NAMALWA (cell line): ENCODE data around the gene PAPSS1.
"Not testable (repeated sequence)": the region's sequence is repeated elsewhere in the genome, so short reads cannot be mapped to it uniquely, and the experiment has no call there.

Experiments used
- DNase-seq: peaks from one replicate; pipeline ENCODE4 v3.0.0-alpha.2; 2015; ENCODE audit warnings: low spot score

The PAPSS1 gene

GRCh38 chr4:107726131-107726925 is 6.3 kb upstream of the PAPSS1 start:
- DNase-seq = not testable (repeated sequence)

DNA sequence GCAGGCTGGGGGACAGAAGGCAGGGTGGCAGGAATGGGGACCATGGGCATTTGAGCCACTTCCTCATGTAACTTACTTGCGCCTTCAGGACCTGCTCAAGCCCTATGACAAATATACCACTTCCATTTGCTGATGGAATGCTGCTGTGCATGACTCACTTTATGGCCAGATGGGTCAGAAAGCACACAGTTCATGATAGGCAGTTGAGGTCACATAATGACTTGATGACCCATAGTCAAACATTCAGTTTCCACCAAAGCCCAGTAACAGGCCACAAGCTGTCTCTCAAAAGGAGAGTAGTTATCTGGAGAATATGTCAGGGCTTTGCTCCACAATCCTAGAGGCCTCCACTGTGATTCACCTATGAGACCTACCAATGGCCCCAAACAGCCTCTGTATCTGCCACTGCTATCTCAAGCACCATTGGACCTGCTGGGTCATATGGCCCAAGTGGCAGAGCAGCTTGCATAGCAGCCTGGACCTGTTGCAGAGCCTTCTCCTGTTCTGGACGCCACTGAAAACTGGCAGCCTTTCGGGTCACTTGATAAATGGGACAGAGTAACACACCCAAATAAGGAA is 5.3 kb upstream of the PAPSS1 start:
- no peak for DNase-seq

DNA sequence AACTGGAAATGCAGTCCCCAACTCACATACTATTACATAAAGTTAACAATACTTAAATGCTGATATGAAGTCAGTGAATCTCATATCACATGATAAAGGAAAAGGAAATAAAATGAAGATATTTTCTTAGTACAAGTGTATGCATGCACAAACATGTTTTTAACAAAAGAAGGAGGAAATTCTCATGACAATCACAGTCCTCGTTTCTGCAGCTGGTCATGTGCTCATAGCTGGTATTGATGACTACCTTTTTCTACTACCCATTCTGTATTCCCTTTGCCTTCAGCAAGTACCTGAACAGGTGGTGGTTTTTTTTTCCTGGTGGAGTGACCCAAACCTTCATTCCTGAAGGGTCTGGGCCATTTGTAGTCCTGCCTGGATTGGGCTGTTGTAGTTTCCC is 3.3 kb upstream of the PAPSS1 start:
- DNase-seq = not testable (repeated sequence)

- peak; percentile 81 for DNase-seq
These were observed 1.5 kb upstream of the PAPSS1 start for GRCh38 chr4:107721436-107722100.

- peak; percentile 39 for DNase-seq
These were observed 670 bp downstream of the PAPSS1 start for GRCh38 chr4:107719207-107719921.

DNA sequence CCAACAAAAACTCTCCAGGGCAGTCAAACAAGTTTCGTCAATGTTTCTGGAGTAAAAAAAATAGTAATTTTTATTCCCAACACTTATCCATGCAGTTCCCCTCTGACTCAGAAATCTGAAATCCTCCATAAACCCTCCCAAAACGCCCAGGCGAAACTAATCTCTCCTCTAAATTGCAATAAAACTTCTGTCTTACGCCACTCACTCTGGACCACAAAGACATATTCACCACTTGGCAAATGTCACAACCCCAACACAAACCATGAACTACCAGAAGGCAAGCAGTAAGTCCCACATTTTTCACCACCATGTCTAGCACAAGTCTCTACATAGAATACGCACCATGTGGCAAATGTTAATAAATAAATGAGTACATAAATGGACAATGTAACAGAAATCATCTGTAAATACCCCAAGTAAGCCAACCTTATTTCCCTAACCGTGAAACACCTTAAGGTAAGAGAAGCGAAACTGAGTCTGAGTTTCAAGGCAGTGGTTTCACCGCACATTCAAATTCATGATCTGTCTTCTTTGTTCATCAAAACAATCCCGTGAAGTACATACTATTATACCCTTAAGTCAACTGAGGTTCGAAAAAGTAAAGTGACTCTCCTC is 1.6 kb downstream of the PAPSS1 start:
- DNase-seq = peak; percentile 26

GRCh38 chr4:107714256-107714655 is 5.8 kb downstream of the PAPSS1 start:
- DNase-seq = no peak

GRCh38 chr4:107712236-107712635 is 7.8 kb downstream of the PAPSS1 start:
- DNase-seq = no peak

- no peak for DNase-seq
These were observed 8.2 kb downstream of the PAPSS1 start for GRCh38 chr4:107711831-107712230.

DNA sequence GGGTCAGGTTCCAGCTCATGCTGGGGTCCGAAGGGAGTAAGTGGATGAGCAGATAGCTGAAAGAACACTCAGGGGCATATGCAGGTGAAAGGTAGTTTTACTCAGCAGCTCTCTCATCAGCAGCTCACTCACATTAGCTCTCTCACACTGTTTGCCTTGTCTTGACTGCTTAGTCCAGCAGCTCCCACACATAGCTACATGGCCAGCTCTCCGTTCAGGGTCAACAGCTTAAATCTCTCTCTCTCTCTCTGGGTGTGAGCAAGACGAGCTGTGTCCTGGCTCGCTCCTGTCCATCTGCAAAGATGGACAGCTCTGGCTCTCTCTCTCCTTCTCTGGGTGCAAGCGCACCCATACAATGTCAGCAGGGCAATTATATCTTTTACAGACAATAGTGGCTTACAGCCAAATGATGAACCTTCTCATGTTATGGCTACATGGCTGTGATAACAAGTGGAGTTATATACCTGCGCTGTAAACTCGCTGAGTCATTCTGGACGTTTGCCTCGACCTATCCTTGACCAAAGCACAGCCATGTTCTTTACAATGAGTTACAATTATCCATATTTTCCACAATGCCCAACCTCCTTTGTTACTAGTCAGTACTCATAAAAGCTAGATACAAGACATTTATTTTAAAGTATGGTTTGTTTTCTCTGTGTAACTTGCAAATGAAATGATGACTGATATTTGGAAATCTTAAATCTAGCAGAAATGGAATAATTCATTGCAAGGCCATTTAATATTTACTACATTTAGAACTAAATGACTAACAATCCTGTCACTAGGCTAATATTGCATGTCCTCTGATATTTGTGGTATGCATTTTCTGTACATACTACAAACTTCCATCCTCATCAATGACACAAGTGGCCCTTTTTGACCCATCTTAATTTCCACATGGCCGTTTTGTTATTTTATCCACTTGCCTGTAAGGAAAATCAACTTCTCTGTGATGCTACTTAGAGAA is 9.3 kb downstream of the PAPSS1 start:
- no peak for DNase-seq

DNA sequence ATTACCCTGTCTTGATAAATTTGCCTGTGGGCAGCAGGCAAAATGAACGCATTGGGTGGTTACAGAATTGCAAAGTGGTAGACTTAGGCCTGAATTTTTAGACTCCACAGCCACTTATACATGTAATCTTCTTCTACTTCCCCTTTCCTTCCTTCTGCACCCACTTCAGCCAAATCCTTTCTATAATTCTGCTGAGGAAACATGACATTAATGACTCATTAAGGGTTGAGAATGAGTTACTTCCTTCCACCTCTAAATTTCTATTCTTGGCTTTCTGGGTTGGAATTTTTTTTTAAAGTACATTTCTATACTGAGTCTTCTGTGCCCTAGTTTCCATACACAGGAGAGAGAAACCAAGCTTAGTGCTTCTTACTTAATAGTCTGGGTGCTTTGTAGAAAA is 10.1 kb downstream of the PAPSS1 start:
- no peak for DNase-seq

GRCh38 chr4:107708225-107708624 is 11.8 kb downstream of the PAPSS1 start:
- DNase-seq = no peak

DNA sequence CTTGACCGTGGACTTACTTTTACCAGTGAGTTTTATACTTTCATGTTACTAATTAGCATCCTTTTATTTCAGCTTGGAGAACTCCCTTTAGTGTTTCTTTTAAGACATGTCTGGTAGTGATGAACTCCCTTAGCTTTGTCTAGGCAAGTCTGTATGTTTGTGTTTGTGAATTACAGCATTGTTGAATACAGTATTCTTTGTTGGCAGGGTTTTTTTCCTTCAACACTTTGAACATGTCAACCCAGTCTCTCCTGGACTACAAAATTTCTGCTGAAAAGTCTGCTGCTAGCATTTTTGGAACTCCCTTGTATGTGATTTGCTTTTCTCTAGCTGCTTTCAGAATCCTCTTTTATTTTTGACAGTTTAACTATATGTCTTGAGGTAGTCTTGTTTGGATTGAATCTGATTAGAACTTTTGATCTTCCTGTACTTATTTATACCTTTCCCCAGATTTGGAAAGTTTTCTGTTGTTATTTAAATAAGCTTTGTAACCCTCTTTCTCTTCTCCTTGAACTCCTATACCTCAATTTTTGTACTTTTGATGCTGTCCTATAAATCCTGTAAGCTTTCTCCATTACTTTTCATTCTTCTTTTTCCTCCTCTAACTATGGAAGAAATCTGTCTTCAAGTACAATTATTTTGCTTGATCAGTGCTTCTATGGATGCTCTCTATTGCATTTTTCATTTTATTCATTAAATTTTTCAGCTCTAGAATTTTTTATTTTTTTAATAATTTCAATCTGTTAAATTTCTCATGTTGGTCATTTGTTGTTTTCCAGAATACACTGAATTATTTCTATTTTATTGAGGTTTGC is 14.1 kb downstream of the PAPSS1 start:
- no peak for DNase-seq

GRCh38 chr4:107701565-107701964 is 18.5 kb downstream of the PAPSS1 start:
- no peak for DNase-seq

DNA sequence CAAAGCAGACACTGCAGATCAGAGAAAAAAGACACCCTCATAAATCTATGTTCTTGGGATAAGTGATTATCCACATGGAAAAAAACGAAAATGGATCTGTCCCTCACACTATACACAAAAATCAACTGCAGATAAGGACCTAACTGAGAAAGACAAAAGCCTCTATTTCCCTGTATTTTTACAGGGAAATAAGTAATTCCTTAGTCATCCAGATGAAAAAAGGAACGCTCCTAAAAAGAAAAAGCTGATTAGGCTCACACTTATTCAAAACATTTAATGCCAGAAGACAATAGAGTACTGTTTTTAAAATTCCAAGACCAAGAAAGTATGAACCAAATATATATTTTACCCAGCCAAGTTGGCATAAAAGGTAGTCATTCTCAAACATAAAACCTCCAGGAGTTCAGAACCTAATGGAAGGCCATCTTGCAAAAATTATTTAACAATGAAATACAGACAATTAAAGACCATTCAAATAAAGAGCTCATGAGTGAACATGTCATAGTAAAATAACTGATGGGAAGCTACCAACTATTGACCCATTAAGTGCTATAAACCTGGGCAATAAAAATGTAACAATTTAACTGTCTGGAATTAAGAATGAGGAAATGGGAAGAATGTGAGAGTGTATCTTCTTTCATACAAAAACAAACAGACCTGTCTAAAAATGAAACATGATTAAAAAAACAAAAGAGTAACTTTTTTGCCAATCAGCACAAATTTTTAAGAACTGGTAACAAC is 20.4 kb downstream of the PAPSS1 start:
- DNase-seq = no peak

GRCh38 chr4:107696187-107696586 is 23.8 kb downstream of the PAPSS1 start:
- not testable (repeated sequence) for DNase-seq

- DNase-seq = no peak
These were observed 26.9 kb downstream of the PAPSS1 start for GRCh38 chr4:107693132-107693531.

- DNase-seq = no peak
These were observed 27.8 kb downstream of the PAPSS1 start for GRCh38 chr4:107692202-107692601.

DNA sequence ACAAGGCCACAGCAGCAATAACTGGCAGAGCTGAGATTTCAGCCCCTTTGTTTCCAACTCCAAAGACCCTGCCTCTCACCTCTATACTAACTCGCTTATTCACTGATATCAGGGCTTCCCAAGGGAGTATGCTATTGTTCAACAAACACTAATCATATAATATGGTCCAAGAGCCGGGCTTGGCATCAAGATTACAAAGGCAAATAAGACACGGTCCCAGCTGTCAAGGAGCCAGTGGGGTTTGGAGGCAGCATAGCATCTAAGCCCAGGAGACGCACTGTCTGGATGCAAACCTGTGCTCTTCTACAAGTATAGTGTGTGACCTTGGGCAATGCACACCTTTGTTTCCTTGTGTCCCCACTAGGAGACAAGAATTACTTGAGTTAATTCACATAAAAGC is 28.7 kb downstream of the PAPSS1 start:
- no peak for DNase-seq
